Measurements from ENCODE around the gene LRRC8A. TPM values are rescaled to one million over a fixed set of nuclear protein-coding genes. Genes with fewer than 3 reads are reported as not detected.

Gene LRRC8A
- total and polyA plus RNA-seq, 2 experiments from 2014 or later: 35.6 to 37.9 TPM

- in situ Hi-C loops (cut with MboI): no loop called here
- peaks cover 22% of the 10 kb centered on the region for H3K79me2 ChIP-seq (ENCODE audit: insufficient read depth)
- no peaks in the 10 kb centered on the region for H3K9me2 ChIP-seq (ENCODE audit: insufficient read depth)
Observed at GRCh38 chr9:128919402-128920089, 37.6 kb downstream of the LRRC8A start.

GRCh38 chr9:128920381-128921058 lies 38.6 kb downstream of the LRRC8A start, which contains the start of gene PHYHD1:
Gene PHYHD1, plus strand, starts transcription at chr9:128920982. Its CDS starts 1,342 bp downstream, at chr9:128922324.
- H3K9ac ChIP-seq: peak within 1 kb of the TSS; percentile 74
- peaks cover 12% of the 10 kb centered on the region; the same call in 1 of the 2 replicates for H3K79me2 ChIP-seq (ENCODE audit: insufficient read depth)
- H3F3A ChIP-seq (ENCODE audit: insufficient read depth): peaks cover 10% of the 10 kb centered on the region
- no peak within 1 kb of the TSS; the same call in 1 of the 2 replicates for H3K27ac ChIP-seq
- peak; percentile 88 for DNase-seq
- H3K27me3 ChIP-seq (replicated peaks; ENCODE audit: insufficient read depth): no peaks in the 10 kb centered on the region
- peaks cover 21% of the 10 kb centered on the region for H3K4me1 ChIP-seq (ENCODE audit: insufficient read depth)
- in situ Hi-C loops (cut with MboI): no loop called here
- H3K9me3 ChIP-seq (ENCODE audit: low read depth): no peaks in the 10 kb centered on the region
- peak within 1 kb of the TSS; percentile 34 for H3K4me2 ChIP-seq (ENCODE audit: unreplicated experiment)
- no peaks in the 10 kb centered on the region; the same call in 1 of the 2 replicates for H3K36me3 ChIP-seq (ENCODE audit: low read depth)
- 18 to 19% methylated on average over 13 of the region's 13 CpGs for WGBS, 2 experiments (ENCODE audit: low coverage in 1 of 2, low lambda C conversion rate in 2 of 2, missing lambda C conversion rate in 2 of 2)
- H3K4me3 ChIP-seq: peak within 1 kb of the TSS; percentile 66
- peak within 1 kb of the TSS; percentile 80 for H2AFZ ChIP-seq
- no peak for TF ChIP-seq EZH2phosphoT487 (IDR thresholded peaks at IDR 0.05; ENCODE audit: insufficient read depth, low read depth)
- TF ChIP-seq EZH2 (IDR thresholded peaks at IDR 0.05; ENCODE audit: insufficient read depth, poor library complexity, severe bottlenecking): no peak
- no peaks in the 10 kb centered on the region for H3K9me2 ChIP-seq (ENCODE audit: insufficient read depth)
- no peaks in the 10 kb centered on the region for H4K20me1 ChIP-seq (ENCODE audit: insufficient read depth)

More at GRCh38 chr9:128919402-128920089, 37.6 kb downstream of the LRRC8A start:
- H3K4me2 ChIP-seq (ENCODE audit: unreplicated experiment): no peak overlapping the region
- no peaks in the 10 kb centered on the region for H3K9me3 ChIP-seq (ENCODE audit: low read depth)
- DNase-seq: no peak
- no peak overlapping the region for H2AFZ ChIP-seq
- no peak overlapping the region for H3K9ac ChIP-seq
- no peak overlapping the region for H3K4me3 ChIP-seq
- no peaks in the 10 kb centered on the region for H4K20me1 ChIP-seq (ENCODE audit: insufficient read depth)
- TF ChIP-seq EZH2phosphoT487 (IDR thresholded peaks at IDR 0.05; ENCODE audit: insufficient read depth, low read depth) (no peak), EZH2 (IDR thresholded peaks at IDR 0.05; ENCODE audit: insufficient read depth, poor library complexity, severe bottlenecking) (no peak)
- no peak overlapping the region for H3K27ac ChIP-seq
- peaks cover 21% of the 10 kb centered on the region for H3K4me1 ChIP-seq (ENCODE audit: insufficient read depth)
- H3F3A ChIP-seq (ENCODE audit: insufficient read depth): peaks cover 10% of the 10 kb centered on the region
- 85 to 94% methylated on average over 7 to 14 of the region's 14 CpGs for WGBS, 2 experiments (ENCODE audit: low coverage in 1 of 2, low lambda C conversion rate in 2 of 2, missing lambda C conversion rate in 2 of 2)
- no peaks in the 10 kb centered on the region; the same call in 1 of the 2 replicates for H3K36me3 ChIP-seq (ENCODE audit: low read depth)
- H3K27me3 ChIP-seq (replicated peaks; ENCODE audit: insufficient read depth): no peaks in the 10 kb centered on the region

- Histone ChIP-seq H3K4me3 (peak overlapping the region; percentile 66), H3K36me3 (ENCODE audit: low read depth) (no peaks in the 10 kb centered on the region; the same call in 1 of the 2 replicates), H3K4me1 (ENCODE audit: insufficient read depth) (peaks cover 13% of the 10 kb centered on the region), H3K79me2 (ENCODE audit: insufficient read depth) (no peaks in the 10 kb centered on the region), H3K4me2 (ENCODE audit: unreplicated experiment) (peak overlapping the region; percentile 29), H3K9me2 (ENCODE audit: insufficient read depth) (no peaks in the 10 kb centered on the region), H3K9me3 (ENCODE audit: low read depth) (no peaks in the 10 kb centered on the region), H3K27ac (no peak overlapping the region), H3K27me3 (replicated peaks; ENCODE audit: insufficient read depth) (no peaks in the 10 kb centered on the region), H4K20me1 (ENCODE audit: insufficient read depth) (no peaks in the 10 kb centered on the region), H2AFZ (peak overlapping the region; percentile 80), H3F3A (ENCODE audit: insufficient read depth) (peaks cover 10% of the 10 kb centered on the region), H3K9ac (peak overlapping the region; percentile 74)
- in situ Hi-C loops (cut with MboI): no loop called here
- peak; percentile 79 for DNase-seq
- TF ChIP-seq EZH2phosphoT487 (IDR thresholded peaks at IDR 0.05; ENCODE audit: insufficient read depth, low read depth) (no peak), EZH2 (IDR thresholded peaks at IDR 0.05; ENCODE audit: insufficient read depth, poor library complexity, severe bottlenecking) (no peak)
- 13 to 15% methylated on average over 20 to 32 of the region's 32 CpGs for WGBS, 2 experiments (ENCODE audit: low coverage in 1 of 2, low lambda C conversion rate in 2 of 2, missing lambda C conversion rate in 2 of 2)
Observed at GRCh38 chr9:128921881-128922763, 40.2 kb downstream of the LRRC8A start.

- H3K36me3 ChIP-seq (ENCODE audit: low read depth): no peaks in the 10 kb centered on the region
Observed at GRCh38 chr9:128923493-128923883, 41.6 kb downstream of the LRRC8A start.

More at GRCh38 chr9:128923493-128923883, 41.6 kb downstream of the LRRC8A start:
- 0 out of 2 replicates have a peak, but pooled peaks cover 6% of the 10 kb centered on the region for H3F3A ChIP-seq (ENCODE audit: insufficient read depth)
- TF ChIP-seq EZH2 (IDR thresholded peaks at IDR 0.05; ENCODE audit: insufficient read depth, poor library complexity, severe bottlenecking) (no peak), EZH2phosphoT487 (IDR thresholded peaks at IDR 0.05; ENCODE audit: insufficient read depth, low read depth) (no peak)
- H3K4me1 ChIP-seq (ENCODE audit: insufficient read depth): peaks cover 13% of the 10 kb centered on the region; the same call in 1 of the 2 replicates
- H3K27ac ChIP-seq: no peak overlapping the region
- H3K4me2 ChIP-seq (ENCODE audit: unreplicated experiment): no peak overlapping the region
- no peaks in the 10 kb centered on the region for H3K9me2 ChIP-seq (ENCODE audit: insufficient read depth)
- in situ Hi-C loops (cut with MboI): no loop called here
- no peaks in the 10 kb centered on the region for H4K20me1 ChIP-seq (ENCODE audit: insufficient read depth)
- H2AFZ ChIP-seq: no peak overlapping the region
- no peak overlapping the region for H3K9ac ChIP-seq
- H3K27me3 ChIP-seq (replicated peaks; ENCODE audit: insufficient read depth): no peaks in the 10 kb centered on the region
- H3K79me2 ChIP-seq (ENCODE audit: insufficient read depth): no peaks in the 10 kb centered on the region
- WGBS, 2 experiments (ENCODE audit: low coverage in 1 of 2, low lambda C conversion rate in 2 of 2, missing lambda C conversion rate in 2 of 2): 92 to 94% methylated on average over 6 of the region's 6 CpGs
- no peaks in the 10 kb centered on the region for H3K9me3 ChIP-seq (ENCODE audit: low read depth)
- DNase-seq: no peak
- no peak overlapping the region for H3K4me3 ChIP-seq
